HCT116 (cell line): Measurements from ENCODE around the gene ZCCHC2.

Experiments used
- CTCF ChIP-seq, 3 experiments: fragments of 200-600 bp in 1 of 3; sonication (generic) in 1 of 3; IDR thresholded peaks in 2 of 3; conservative IDR thresholded peaks in 1 of 3; 2 replicates each; pipeline ENCODE4 v1.5.1; 2012 to 2017; ENCODE audit warnings: low read depth in 2 of 3, low read length in 2 of 3, antibody characterized with exemption in 1 of 3, borderline replicate concordance in 1 of 3, control low read depth in 1 of 3, mild to moderate bottlenecking in 1 of 3, mixed read lengths in 1 of 3, mixed run types in 1 of 3, moderate library complexity in 1 of 3; ENCODE audit not compliant: insufficient read depth in 1 of 3
- EZH2phosphoT487 ChIP-seq: fragments of 200-600 bp; IDR thresholded peaks from 2 replicates; pipeline ENCODE4 v1.6.1; 2018; ENCODE audit warnings: antibody characterized with exemption, borderline replicate concordance
- POLR2A ChIP-seq: IDR thresholded peaks from 2 replicates; pipeline ENCODE4 v1.7.0; 2011; ENCODE audit warnings: borderline replicate concordance; ENCODE audit not compliant: insufficient read depth, insufficient read length; ENCODE audit errors: extremely low read depth
- POLR2AphosphoS5 ChIP-seq: IDR thresholded peaks from 2 replicates; pipeline ENCODE4 v1.6.1; 2011; ENCODE audit warnings: mild to moderate bottlenecking, low read depth, low read length, moderate library complexity
- RAD21 ChIP-seq: IDR thresholded peaks from 2 replicates; pipeline ENCODE4 v1.6.1; 2012; ENCODE audit warnings: low read depth, mild to moderate bottlenecking
- REST ChIP-seq: IDR thresholded peaks from 2 replicates; pipeline ENCODE4 v1.6.1; 2012; ENCODE audit warnings: low read depth
- TCF7L2 ChIP-seq: IDR thresholded peaks from 2 replicates; pipeline ENCODE4 v1.7.0; 2011; ENCODE audit warnings: borderline replicate concordance, inconsistent platforms; ENCODE audit not compliant: insufficient read depth, insufficient read length; ENCODE audit errors: extremely low read depth
- TF ChIP-seq, protein P1 (sequence below): IDR thresholded peaks from 2 replicates; pipeline ENCODE4 v1.6.1; 2012

DNA sequence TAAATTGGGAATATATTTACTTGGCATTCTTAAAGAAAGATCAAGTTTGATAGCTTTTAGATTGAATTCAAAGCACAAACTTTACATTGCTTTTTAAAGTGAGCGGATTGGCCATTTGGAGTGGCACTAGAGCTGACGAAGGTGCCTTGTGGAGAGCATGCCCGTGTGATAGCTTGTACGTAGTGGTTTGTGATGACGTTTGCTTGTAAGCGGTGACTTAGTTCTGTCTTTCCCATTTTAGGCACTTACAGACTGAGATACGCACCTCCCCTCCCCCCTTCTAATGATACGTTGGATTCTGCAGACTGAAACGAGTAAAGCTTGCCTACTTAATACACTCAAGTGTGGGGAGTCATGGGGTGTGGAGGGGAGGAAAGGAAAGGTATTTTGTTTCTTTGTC lies 53.4 kb downstream of the ZCCHC2 start:
- TF ChIP-seq POLR2AphosphoS5, result no peak
- TF ChIP-seq CTCF (IDR thresholded peaks at IDR 0.05 in 2 of 3, conservative IDR thresholded peaks at IDR 0.05 in 1 of 3; ENCODE audit: borderline replicate concordance in 1 of 3, insufficient read depth in 1 of 3, low read depth in 2 of 3, low read length in 2 of 3), result no peak
- TF ChIP-seq POLR2A, result no peak
- no peak for TF ChIP-seq TCF7L2
- no peak for TF ChIP-seq EZH2phosphoT487
- no peak for TF ChIP-seq RAD21
- TF ChIP-seq, protein P1, sequence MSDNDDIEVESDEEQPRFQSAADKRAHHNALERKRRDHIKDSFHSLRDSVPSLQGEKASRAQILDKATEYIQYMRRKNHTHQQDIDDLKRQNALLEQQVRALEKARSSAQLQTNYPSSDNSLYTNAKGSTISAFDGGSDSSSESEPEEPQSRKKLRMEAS, result no peak
- TF ChIP-seq REST, result no peak
